HCT116 (cell line): ENCODE results near the gene PKM. TPM values are rescaled to one million over a fixed set of nuclear protein-coding genes. Genes with fewer than 3 reads are reported as not detected.

Experiments
- ATAC-seq: fragments of 200-7000 bp; cut with Tn5 transposase; 2 replicates; pipeline ENCODE4 v1.9.1; 2020; ENCODE audit warnings: mild to moderate bottlenecking, moderate library complexity
- BruUV-seq: library from RNA; stranded (reverse); fragments of 400-500 nt; replicated peaks from 2 replicates; lab custom pipeline; 2021; lab: Mats Ljungman, UMichigan
- CTCF ChIA-PET: fragments of 300-600 bp; sonication (Branson Sonifier 250); formaldehyde crosslinking; loops from one replicate; lab custom pipeline; 2021; ENCODE audit warnings: antibody characterized with exemption; lab: Charles Lee
- POLR2A ChIA-PET: fragments of 300-600, 350-600 bp; sonication (Branson Sonifier 250); formaldehyde crosslinking; loops from one replicate; lab custom pipeline; 2021; ENCODE audit warnings: antibody characterized with exemption; lab: Charles Lee
- RAD21 ChIA-PET, 2 experiments: fragments of 300-600 bp; sonication (Branson Sonifier 250); formaldehyde crosslinking; loops; one replicate each; lab custom pipeline; 2023; ENCODE audit warnings: low total read pairs in 2 of 2; ENCODE audit not compliant: uncharacterized antibody in 2 of 2, unreplicated experiment in 2 of 2, low non-redundant PET in 1 of 2; lab: Charles Lee
- DNase-seq: peaks from one replicate; pipeline ENCODE4 v3.0.0-alpha.2; 2010; ENCODE audit warnings: low read depth, low spot score
- H2AFZ ChIP-seq: fragments of 200-600 bp; shearing (Covaris generic), sonication (generic); 2 replicates; pipeline ENCODE4 v1.6.1; 2017; ENCODE audit warnings: low read depth, mixed run types, mixed read lengths, antibody characterized with exemption, low read length; ENCODE audit not compliant: poor library complexity, severe bottlenecking
- H3K27ac ChIP-seq: 2 replicates; pipeline ENCODE4 v1.5.1; 2012; ENCODE audit warnings: low read depth, low read length
- H3K27me3 ChIP-seq: fragments of 200-600 bp; sonication (generic); 2 replicates; pipeline ENCODE4 v1.6.1; 2016; ENCODE audit warnings: mixed run types, low read length, mixed read lengths; ENCODE audit not compliant: insufficient read depth
- H3K36me3 ChIP-seq, 2 experiments: fragments of 200-500 bp in 1 of 2; fragments of 200-600 bp in 1 of 2; sonication (Bioruptor generic) in 1 of 2; sonication (generic) in 1 of 2; 2 replicates each; pipeline versions ENCODE4 v1.5.1 to v1.6.1; 2014 to 2016; ENCODE audit warnings: low read length in 2 of 2, inconsistent platforms in 1 of 2, mixed read lengths in 1 of 2, mixed run types in 1 of 2; ENCODE audit not compliant: insufficient read depth in 2 of 2, control insufficient read depth in 1 of 2
- H3K4me1 ChIP-seq, 2 experiments: fragments of 200-600 bp in 1 of 2; sonication (generic) in 1 of 2; 2 replicates each; pipeline versions ENCODE4 v1.5.1 to v1.6.1; 2012 to 2017; ENCODE audit warnings: low read length in 2 of 2, inconsistent platforms in 1 of 2, mild to moderate bottlenecking in 1 of 2, mixed read lengths in 1 of 2, mixed run types in 1 of 2, moderate library complexity in 1 of 2; ENCODE audit not compliant: insufficient read depth in 2 of 2, control insufficient read depth in 1 of 2
- H3K4me2 ChIP-seq: fragments of 200-600 bp; sonication (generic); 2 replicates; pipeline ENCODE4 v1.6.1; 2017; ENCODE audit warnings: mixed run types, low read length, mixed read lengths
- H3K4me3 ChIP-seq, 2 experiments: fragments of 200-600 bp in 1 of 2; sonication (generic) in 1 of 2; replicated peaks in 1 of 2; 2 replicates each; pipeline ENCODE4 v1.5.1; 2011 to 2016; ENCODE audit warnings: low read length in 2 of 2, control low read depth in 1 of 2, low read depth in 1 of 2, mild to moderate bottlenecking in 1 of 2, mixed read lengths in 1 of 2, mixed run types in 1 of 2
- H3K79me2 ChIP-seq: fragments of 200-600 bp; sonication (generic); 2 replicates; pipeline ENCODE4 v1.6.1; 2017; ENCODE audit warnings: mild to moderate bottlenecking, mixed run types, low read length, moderate library complexity, mixed read lengths; ENCODE audit not compliant: insufficient read depth
- H3K9ac ChIP-seq: fragments of 200-600 bp; sonication (generic); 2 replicates; pipeline ENCODE4 v1.6.1; 2016; ENCODE audit warnings: low read length, mixed read lengths
- H3K9me2 ChIP-seq: fragments of 200-600 bp; sonication (generic), shearing (Covaris generic); 2 replicates; pipeline ENCODE4 v1.6.1; 2017; ENCODE audit warnings: mixed run types, mild to moderate bottlenecking, moderate library complexity; ENCODE audit not compliant: insufficient read depth
- H3K9me3 ChIP-seq, 2 experiments: fragments of 200-500 bp in 1 of 2; fragments of 200-600 bp in 1 of 2; sonication (Bioruptor generic) in 1 of 2; sonication (generic) in 1 of 2; 2 replicates each; pipeline ENCODE4 v1.6.1; 2014 to 2017; ENCODE audit warnings: low read length in 2 of 2, mixed read lengths in 2 of 2, inconsistent platforms in 1 of 2, low read depth in 1 of 2, mild to moderate bottlenecking in 1 of 2, mixed run types in 1 of 2, moderate library complexity in 1 of 2; ENCODE audit not compliant: control insufficient read depth in 1 of 2, insufficient read depth in 1 of 2
- H4K20me1 ChIP-seq: fragments of 200-600 bp; sonication (generic), shearing (Covaris generic); 2 replicates; pipeline ENCODE4 v1.6.1; 2017; ENCODE audit warnings: mixed run types, mild to moderate bottlenecking, moderate library complexity; ENCODE audit not compliant: insufficient read depth
- EGR1 ChIP-seq: IDR thresholded peaks from 2 replicates; pipeline ENCODE4 v1.6.1; 2012; ENCODE audit warnings: low read depth
- ELF1 ChIP-seq: IDR thresholded peaks from 2 replicates; pipeline ENCODE4 v1.6.1; 2012; ENCODE audit warnings: low read depth, borderline replicate concordance
- EZH2phosphoT487 ChIP-seq: fragments of 200-600 bp; IDR thresholded peaks from 2 replicates; pipeline ENCODE4 v1.6.1; 2018; ENCODE audit warnings: antibody characterized with exemption, borderline replicate concordance
- FOSL1 ChIP-seq: IDR thresholded peaks from 2 replicates; pipeline ENCODE4 v1.6.1; 2012; ENCODE audit warnings: low read depth
- JUND ChIP-seq: IDR thresholded peaks from 2 replicates; pipeline ENCODE4 v1.6.1; 2012
- POLR2A ChIP-seq: IDR thresholded peaks from 2 replicates; pipeline ENCODE4 v1.7.0; 2011; ENCODE audit warnings: borderline replicate concordance; ENCODE audit not compliant: insufficient read depth, insufficient read length; ENCODE audit errors: extremely low read depth
- POLR2AphosphoS5 ChIP-seq: IDR thresholded peaks from 2 replicates; pipeline ENCODE4 v1.6.1; 2011; ENCODE audit warnings: mild to moderate bottlenecking, low read depth, low read length, moderate library complexity
- RAD21 ChIP-seq: IDR thresholded peaks from 2 replicates; pipeline ENCODE4 v1.6.1; 2012; ENCODE audit warnings: low read depth, mild to moderate bottlenecking
- SP1 ChIP-seq: IDR thresholded peaks from 2 replicates; pipeline ENCODE4 v1.6.1; 2012; ENCODE audit warnings: low read depth
- SRF ChIP-seq: IDR thresholded peaks from 2 replicates; pipeline ENCODE4 v1.6.1; 2012; ENCODE audit warnings: low read depth
- TCF7L2 ChIP-seq: IDR thresholded peaks from 2 replicates; pipeline ENCODE4 v1.7.0; 2011; ENCODE audit warnings: borderline replicate concordance, inconsistent platforms; ENCODE audit not compliant: insufficient read depth, insufficient read length; ENCODE audit errors: extremely low read depth
- intact Hi-C: fragments of 100-400 bp; cut with micrococcal nuclease; formaldehyde crosslinking; loops from 2 replicates; pipeline ENCODE4 v1.10.0; 2022
- total RNA-seq: library from RNA; stranded (reverse); gene quantifications from one replicate; pipeline ENCODE4 v1.2.1, GENCODE V29; 2021; ENCODE audit not compliant: unreplicated experiment
- TF ChIP-seq, protein P1 (sequence below): IDR thresholded peaks from 2 replicates; pipeline ENCODE4 v1.6.1; 2012
- TF ChIP-seq, protein P2 (sequence below), 3 experiments: fragments of 200-600 bp in 1 of 3; sonication (generic) in 1 of 3; IDR thresholded peaks in 2 of 3; conservative IDR thresholded peaks in 1 of 3; 2 replicates each; pipeline ENCODE4 v1.5.1; 2012 to 2017; ENCODE audit warnings: low read depth in 2 of 3, low read length in 2 of 3, antibody characterized with exemption in 1 of 3, borderline replicate concordance in 1 of 3, control low read depth in 1 of 3, mild to moderate bottlenecking in 1 of 3, mixed read lengths in 1 of 3, mixed run types in 1 of 3, moderate library complexity in 1 of 3; ENCODE audit not compliant: insufficient read depth in 1 of 3
- TF ChIP-seq, protein P3 (sequence below): IDR thresholded peaks from 2 replicates; pipeline ENCODE4 v1.6.1; 2012; ENCODE audit warnings: low read depth
- TF ChIP-seq, protein P4 (sequence below): IDR thresholded peaks from 2 replicates; pipeline ENCODE4 v1.6.1; 2012

Gene PKM
- total RNA-seq, 1 experiment from 2014 or later = 1,664 TPM

DNA sequence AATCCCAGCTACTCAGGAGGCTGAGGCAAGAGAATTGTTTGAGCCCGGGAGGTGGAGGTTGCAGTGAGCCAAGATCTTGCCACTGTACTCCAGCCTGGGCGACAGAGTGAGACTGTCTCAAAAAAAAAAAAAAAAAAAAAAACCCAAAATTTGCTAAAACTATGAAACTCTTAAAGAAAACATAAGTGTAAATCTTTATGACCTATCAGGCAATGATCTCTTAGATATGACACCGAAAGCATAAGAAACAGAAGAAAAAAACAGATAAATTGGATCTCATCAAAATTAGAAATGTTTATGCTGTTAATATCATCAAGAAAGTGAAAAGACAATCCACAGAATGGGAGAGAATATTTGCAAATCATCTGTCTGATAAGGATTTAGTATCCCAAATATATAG, 48.7 kb downstream of the PKM start:
- H3K4me2 ChIP-seq = no peak overlapping the region
- no peaks in the 10 kb centered on the region for H3K79me2 ChIP-seq
- H3K27ac ChIP-seq = no peak overlapping the region
- intact Hi-C loops = no loop called here
- no peaks in the 10 kb centered on the region for H3K27me3 ChIP-seq
- peaks cover 20 to 23% of the 10 kb centered on the region in 2 experiments for H3K4me1 ChIP-seq
- no peaks in the 10 kb centered on the region for H3K36me3 ChIP-seq
- no peaks in the 10 kb centered on the region for H3K9me3 ChIP-seq
- DNase-seq (no peak), ATAC-seq (no peak)
- BruUV-seq = no TSS peak
- no peaks in the 10 kb centered on the region for H3K9me2 ChIP-seq
- no peaks in the 10 kb centered on the region for H4K20me1 ChIP-seq
- POLR2A ChIA-PET = no interaction called here
- RAD21 ChIA-PET = no interaction called here
- CTCF ChIA-PET = interaction anchor here (0.7 kb wide), 1 partner anchor 467 kb away, joined by 3 read pairs; no protein-coding TSS in a partner anchor
- no peak overlapping the region for H3K9ac ChIP-seq
- TF ChIP-seq RAD21 (no peak), SRF (no peak), SP1 (no peak), JUND (no peak), POLR2A (no peak), EZH2phosphoT487 (no peak), TCF7L2 (no peak), ELF1 (no peak), EGR1 (no peak)
- TF ChIP-seq, protein P1, sequence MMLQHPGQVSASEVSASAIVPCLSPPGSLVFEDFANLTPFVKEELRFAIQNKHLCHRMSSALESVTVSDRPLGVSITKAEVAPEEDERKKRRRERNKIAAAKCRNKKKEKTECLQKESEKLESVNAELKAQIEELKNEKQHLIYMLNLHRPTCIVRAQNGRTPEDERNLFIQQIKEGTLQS = no peak
- H3K4me3 ChIP-seq = no peak overlapping the region
- H2AFZ ChIP-seq = no peak overlapping the region

GRCh38 chr15:72180761-72181324, 50.1 kb downstream of the PKM start:
- Histone ChIP-seq H3K27ac (no peak overlapping the region), H3K4me2 (no peak overlapping the region), H3K4me1 (peaks cover 20 to 23% of the 10 kb centered on the region in 2 experiments), H3K4me3 (no peak overlapping the region), H3K9ac (no peak overlapping the region), H4K20me1 (no peaks in the 10 kb centered on the region), H3K27me3 (no peaks in the 10 kb centered on the region), H3K36me3 (no peaks in the 10 kb centered on the region), H3K9me2 (no peaks in the 10 kb centered on the region), H3K9me3 (no peaks in the 10 kb centered on the region), H2AFZ (no peak overlapping the region), H3K79me2 (no peaks in the 10 kb centered on the region)
- intact Hi-C loops = no loop called here
- CTCF ChIA-PET = no interaction called here
- DNase-seq = no peak
- RAD21 ChIA-PET = no interaction called here
- POLR2A ChIA-PET = no interaction called here
- no TSS peak for BruUV-seq
- ATAC-seq = no peak
- TF ChIP-seq SRF (no peak), EGR1 (no peak), ELF1 (no peak), SP1 (no peak), EZH2phosphoT487 (no peak), JUND (no peak), FOSL1 (no peak), TCF7L2 (no peak), POLR2AphosphoS5 (no peak)
- TF ChIP-seq, protein P2, sequence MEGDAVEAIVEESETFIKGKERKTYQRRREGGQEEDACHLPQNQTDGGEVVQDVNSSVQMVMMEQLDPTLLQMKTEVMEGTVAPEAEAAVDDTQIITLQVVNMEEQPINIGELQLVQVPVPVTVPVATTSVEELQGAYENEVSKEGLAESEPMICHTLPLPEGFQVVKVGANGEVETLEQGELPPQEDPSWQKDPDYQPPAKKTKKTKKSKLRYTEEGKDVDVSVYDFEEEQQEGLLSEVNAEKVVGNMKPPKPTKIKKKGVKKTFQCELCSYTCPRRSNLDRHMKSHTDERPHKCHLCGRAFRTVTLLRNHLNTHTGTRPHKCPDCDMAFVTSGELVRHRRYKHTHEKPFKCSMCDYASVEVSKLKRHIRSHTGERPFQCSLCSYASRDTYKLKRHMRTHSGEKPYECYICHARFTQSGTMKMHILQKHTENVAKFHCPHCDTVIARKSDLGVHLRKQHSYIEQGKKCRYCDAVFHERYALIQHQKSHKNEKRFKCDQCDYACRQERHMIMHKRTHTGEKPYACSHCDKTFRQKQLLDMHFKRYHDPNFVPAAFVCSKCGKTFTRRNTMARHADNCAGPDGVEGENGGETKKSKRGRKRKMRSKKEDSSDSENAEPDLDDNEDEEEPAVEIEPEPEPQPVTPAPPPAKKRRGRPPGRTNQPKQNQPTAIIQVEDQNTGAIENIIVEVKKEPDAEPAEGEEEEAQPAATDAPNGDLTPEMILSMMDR (IDR thresholded peaks at IDR 0.05 in 2 of 3, conservative IDR thresholded peaks at IDR 0.05 in 1 of 3; ENCODE audit: borderline replicate concordance in 1 of 3, insufficient read depth in 1 of 3, low read depth in 2 of 3, low read length in 2 of 3) = no peak
- TF ChIP-seq, protein P3, sequence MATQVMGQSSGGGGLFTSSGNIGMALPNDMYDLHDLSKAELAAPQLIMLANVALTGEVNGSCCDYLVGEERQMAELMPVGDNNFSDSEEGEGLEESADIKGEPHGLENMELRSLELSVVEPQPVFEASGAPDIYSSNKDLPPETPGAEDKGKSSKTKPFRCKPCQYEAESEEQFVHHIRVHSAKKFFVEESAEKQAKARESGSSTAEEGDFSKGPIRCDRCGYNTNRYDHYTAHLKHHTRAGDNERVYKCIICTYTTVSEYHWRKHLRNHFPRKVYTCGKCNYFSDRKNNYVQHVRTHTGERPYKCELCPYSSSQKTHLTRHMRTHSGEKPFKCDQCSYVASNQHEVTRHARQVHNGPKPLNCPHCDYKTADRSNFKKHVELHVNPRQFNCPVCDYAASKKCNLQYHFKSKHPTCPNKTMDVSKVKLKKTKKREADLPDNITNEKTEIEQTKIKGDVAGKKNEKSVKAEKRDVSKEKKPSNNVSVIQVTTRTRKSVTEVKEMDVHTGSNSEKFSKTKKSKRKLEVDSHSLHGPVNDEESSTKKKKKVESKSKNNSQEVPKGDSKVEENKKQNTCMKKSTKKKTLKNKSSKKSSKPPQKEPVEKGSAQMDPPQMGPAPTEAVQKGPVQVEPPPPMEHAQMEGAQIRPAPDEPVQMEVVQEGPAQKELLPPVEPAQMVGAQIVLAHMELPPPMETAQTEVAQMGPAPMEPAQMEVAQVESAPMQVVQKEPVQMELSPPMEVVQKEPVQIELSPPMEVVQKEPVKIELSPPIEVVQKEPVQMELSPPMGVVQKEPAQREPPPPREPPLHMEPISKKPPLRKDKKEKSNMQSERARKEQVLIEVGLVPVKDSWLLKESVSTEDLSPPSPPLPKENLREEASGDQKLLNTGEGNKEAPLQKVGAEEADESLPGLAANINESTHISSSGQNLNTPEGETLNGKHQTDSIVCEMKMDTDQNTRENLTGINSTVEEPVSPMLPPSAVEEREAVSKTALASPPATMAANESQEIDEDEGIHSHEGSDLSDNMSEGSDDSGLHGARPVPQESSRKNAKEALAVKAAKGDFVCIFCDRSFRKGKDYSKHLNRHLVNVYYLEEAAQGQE = no peak
- TF ChIP-seq, protein P4, sequence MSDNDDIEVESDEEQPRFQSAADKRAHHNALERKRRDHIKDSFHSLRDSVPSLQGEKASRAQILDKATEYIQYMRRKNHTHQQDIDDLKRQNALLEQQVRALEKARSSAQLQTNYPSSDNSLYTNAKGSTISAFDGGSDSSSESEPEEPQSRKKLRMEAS = no peak
